Activated effector memory CD4-positive, alpha-beta T cell treated with anti-CD3 and anti-CD28 coated beads, Interleukin-2, amount 50 U/mL, for 16 hours (primary cell): Measurements from ENCODE around the gene ANKRD61.
"Not testable (repeated sequence)": the region's sequence is repeated elsewhere in the genome, so short reads cannot be mapped to it uniquely, and the experiment has no call there.

Experiments used
- DNase-seq: peaks from one replicate; pipeline ENCODE4 v3.0.0-alpha.2; 2020

The ANKRD61 gene

GRCh38 chr7:6032167-6032566 lies 991 bp downstream of the ANKRD61 start:
- no peak for DNase-seq

GRCh38 chr7:6032641-6033040 lies 1.5 kb downstream of the ANKRD61 start:
- no peak for DNase-seq

GRCh38 chr7:6035165-6035564 lies 4.0 kb downstream of the ANKRD61 start:
- DNase-seq = no peak

DNA sequence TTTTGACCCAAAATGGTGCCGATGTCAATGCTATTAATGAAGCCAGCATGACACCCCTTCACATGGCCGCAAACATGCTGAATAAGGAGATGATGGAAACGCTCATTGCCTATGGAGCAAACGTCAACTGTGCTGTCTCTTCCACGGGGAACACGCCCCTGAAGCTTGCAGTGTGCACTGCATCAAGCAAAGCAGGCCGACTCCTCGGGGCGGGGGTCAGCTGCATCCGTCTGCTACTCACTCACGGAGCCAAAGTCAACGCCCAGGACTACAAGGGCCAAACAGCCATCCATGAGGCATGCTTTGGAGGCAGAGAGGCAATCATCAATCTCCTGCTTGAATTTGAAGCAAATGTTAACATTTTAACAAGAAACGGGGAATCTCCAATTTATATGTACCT lies 4.5 kb downstream of the ANKRD61 start:
- no peak for DNase-seq

GRCh38 chr7:6049780-6050179 lies 18.6 kb downstream of the ANKRD61 start:
- DNase-seq = no peak

GRCh38 chr7:6051185-6051584 lies 20.0 kb downstream of the ANKRD61 start:
- not testable (repeated sequence) for DNase-seq

DNA sequence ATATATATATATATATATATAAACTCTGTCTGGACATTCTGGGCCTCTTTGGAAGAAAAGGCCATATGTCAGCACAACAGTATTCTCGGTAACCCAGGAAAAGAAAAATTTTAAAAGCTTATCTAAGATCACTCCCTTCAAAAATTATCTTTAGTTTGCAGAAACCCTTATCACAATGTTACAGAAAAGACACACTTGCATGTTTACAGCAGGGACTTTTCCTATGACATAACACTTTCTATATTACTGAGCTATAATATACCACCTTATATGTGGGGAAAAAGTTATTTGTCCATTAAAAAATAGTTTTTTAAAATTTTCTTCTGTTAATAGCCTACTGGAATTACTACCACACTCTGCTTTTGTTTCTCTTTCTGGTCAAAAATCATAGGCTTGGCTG lies 25.4 kb downstream of the ANKRD61 start:
- no peak for DNase-seq

DNA sequence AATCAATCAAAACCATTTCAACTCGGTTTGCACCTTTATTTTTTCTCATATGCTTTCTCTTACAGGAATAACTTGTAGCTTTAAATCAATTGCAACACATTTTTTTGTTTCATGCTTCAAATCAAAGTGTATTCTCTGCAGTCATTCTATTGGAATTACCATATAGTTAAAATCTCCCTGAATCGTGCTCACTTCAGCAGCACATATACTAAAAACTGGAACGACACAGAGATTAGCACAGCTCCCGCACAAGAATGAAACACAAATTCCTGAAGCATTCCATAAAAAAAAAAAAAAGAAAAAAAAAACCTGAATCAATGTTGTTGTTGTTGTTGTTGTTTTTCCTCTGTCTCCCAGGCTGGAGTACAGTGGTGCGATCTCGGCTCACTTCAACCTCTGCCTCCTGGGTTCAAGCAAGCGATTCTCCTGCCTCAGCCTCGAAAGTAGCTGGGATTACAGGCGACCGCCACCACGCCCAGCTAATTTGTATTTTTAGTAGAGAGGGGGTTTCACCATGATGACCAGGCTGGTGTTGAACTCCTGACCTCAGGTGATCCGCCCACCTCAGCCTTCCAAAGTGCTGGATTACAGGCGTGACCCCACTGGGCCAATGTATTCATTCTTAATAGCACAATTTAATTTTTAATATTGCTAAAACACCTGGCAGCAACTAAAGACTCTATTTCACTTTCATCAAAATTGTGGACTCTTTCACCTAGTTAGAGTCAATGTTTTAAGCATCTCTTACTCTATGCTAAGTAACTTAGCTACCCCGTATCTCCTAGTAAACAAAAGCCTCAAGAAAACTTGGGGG lies 26.3 kb downstream of the ANKRD61 start:
- DNase-seq = no peak

DNA sequence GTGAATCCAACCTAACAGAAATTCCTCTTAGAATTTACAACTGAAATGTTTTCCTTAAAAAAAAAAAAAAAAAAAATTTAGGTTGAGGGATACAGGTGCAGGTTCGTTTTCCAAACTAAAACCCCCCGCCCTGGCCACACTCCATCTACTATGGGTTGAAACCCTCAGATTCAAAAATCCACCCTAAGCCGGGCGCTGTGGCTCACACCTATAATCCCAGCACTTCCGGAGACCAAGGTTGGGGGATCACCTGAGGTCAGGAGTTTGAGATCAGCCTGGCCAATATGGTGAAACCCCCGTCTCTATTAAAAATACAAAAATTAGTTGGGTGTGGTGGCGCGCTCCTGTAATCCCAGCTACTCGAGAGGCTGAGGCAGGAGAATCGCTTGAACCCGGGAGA lies 28.8 kb downstream of the ANKRD61 start:
- not testable (repeated sequence) for DNase-seq

- DNase-seq = no peak
Observed at GRCh38 chr7:6071406-6071805, 40.2 kb downstream of the ANKRD61 start.

DNA sequence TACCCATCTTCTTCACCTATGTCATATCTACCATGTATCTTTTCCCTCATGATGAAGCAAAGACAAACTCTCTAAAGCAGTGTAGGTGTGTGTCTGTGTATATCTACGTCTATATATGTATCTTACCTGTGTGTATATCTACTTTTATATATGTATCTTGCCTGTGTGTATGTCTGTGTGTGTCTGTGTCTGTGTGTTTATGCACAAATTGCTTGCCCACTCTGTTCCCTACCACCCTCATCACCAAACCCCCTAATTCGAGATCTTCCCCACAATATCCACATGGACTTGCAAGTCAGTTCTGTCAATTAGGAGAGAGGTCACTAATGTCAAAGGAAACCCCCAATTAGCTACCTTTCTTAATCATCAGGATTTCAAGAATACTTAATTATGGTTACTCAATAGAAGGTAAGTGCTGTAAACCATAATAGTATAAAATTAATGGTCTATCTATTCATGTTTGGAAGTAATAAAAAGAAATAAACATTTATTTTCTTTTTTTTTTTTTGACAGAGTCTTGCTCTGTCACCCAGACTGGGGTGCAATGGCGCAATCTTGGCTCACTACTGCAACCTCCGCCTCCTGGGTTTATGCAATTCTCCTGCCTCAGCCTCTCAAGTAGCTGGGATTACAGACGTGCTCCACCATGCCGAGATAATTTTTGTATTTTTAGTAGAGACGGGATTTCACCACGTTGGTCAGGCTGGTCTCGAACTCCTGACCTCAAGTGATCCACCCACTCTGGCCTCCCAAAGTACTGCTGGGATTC lies 43.6 kb downstream of the ANKRD61 start:
- DNase-seq = no peak

DNA sequence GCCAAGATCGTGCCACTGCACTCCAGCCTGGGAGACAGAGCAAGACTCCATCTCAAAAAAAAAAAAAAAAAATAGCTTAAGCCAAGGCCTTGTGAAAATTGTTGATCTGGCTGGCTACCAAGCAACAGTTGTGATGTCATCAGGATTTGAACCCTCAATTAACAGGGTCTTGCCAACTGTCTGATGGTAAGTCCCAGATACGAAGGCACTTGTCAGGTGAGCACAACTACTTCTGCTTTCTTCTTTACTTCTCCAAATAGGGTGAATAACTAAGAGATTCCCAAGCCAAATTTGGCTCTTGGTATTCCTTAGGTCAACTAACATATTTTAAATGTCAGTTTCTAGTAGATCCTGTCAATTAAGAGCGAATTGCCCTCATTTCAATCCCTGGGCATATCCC lies 47.4 kb downstream of the ANKRD61 start:
- DNase-seq = no peak

DNA sequence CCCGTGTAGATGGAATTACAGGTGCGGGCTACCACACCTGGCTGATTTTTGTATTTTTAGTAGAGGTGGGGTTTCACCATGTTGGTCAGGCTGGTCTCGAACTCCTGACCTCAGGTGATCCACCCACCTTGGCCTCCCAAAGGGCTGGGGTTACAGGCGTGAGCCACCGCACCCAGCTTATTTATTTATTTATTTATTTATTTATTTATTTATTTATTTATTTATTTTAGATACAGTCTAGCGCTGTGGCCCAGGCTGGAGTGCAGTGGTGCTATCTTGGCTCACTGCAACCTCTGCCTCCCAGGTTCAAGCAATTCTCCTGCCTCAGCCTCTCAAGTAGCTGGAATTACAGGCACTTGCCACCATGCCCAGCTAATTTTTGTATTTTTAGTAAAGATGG lies 51.9 kb downstream of the ANKRD61 start:
- not testable (repeated sequence) for DNase-seq
